T47D (cell line): ENCODE data around the gene PYDC2.

Source experiments
- DNase-seq, 2 experiments: peaks; one replicate each; pipeline versions ENCODE4 v3.0.0 to v3.0.0-alpha.2; 2011 to 2012; ENCODE audit warnings: low read depth in 1 of 2, low spot score in 1 of 2
- JUND ChIP-seq: IDR thresholded peaks from 2 replicates; pipeline ENCODE4 v1.6.1; 2012; ENCODE audit warnings: low read depth
- in situ Hi-C: cut with HindIII; loops from 2 replicates; pipeline ENCODE4 v1.10.0; 2016; ENCODE audit warnings: low sequenced_read_pairs, low pct_unique_long_range_greater_than_20kb

The PYDC2 gene

DNA sequence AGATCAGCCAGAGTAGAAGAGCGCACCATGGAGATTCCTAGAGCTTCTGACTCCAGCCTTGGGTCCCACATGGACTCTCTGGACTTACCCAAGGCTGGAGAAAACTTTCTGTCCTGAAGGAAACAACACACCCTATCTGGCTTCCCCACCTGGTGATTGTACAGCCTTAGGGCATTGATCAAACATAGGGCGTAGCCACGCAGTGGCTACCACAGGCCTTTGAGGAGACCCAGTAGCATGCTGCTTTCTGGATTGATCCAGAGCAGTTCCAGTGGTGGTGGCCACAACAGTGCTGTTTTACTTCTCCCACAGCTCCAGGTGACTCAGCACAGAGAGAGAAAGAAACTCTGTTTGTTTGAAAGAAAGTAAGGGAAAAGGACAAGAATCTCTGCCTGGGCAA lies 23.5 kb downstream of the PYDC2 start:
- in situ Hi-C loops, result no loop called here
- no peak for DNase-seq
- no peak for TF ChIP-seq JUND

DNA sequence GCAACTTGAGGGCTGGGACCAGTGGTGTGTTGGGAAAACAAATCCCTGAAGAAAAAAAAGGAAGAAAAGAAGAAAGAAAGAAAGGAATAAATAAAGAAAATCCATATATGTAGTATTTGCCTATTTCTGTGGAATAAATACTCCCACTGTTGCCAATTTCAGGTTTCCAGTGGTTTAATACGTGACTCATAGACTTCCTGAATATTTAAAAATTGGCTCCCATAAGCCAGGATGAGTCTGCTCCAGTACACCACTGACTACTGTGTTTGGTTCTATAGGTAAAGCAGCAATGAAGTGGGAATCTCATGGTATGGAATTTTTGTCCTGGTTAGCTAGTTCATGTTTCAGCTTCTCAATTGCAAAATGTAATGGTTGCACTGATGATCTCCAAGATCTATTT lies 31.6 kb downstream of the PYDC2 start:
- in situ Hi-C loops, result no loop called here
- TF ChIP-seq JUND, result no peak
- DNase-seq, result no peak

DNA sequence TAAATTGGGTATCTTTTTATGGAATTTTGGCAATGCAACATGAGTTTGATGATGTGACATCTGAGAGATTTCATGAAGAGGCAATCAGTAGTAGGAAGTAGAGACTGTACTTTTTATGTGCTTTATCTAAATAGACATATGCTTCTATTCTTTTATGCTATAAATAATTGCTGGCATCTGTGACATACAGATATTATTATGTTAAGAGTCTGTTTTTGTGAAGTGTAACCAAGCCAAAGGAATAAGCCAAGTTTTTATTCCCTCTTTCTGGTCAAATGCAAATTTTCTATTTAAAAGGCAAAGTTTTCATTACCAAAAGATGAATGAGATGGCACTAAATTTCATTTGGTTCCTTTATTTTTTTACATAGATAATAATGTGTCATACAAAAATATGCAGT lies 32.4 kb downstream of the PYDC2 start:
- in situ Hi-C loops, result no loop called here
- no peak for TF ChIP-seq JUND
- DNase-seq, result no peak

DNA sequence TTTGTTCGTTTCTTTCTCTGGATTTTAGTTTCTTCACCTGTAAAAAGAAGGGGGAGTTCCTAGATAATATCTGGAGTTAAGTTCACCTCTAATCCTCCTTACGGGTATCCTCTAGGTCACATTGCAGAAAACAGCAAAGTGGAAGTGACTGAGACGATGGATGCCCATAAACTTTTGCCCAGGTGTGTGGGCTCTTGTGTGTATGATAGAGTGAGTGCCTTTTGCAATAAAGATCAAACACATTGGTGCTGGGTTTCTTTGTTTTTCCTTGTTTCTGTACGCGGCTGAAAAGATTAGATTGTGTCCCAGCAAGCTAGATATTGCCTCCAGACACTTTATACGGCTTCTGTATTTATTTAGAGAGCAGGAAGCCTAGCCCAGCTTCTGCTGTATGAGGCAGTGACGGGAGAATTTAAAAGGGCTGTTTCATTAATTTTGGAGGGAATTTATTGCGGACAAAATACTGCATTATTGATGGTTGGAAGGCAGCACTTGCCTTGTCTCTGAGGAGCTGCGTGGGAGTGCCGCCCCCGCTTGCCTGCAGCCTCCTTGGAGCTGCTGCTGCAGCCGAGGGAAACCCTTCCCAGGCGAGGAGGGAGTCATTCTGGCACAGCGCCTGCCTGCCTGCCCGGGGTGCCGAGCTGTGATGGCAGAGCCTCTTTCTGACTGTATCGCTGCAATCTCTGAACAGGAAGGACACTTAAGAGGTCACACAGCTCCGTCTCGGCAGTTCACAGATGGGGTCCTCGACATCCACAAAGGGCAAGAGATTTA lies 38.5 kb downstream of the PYDC2 start:
- in situ Hi-C loops, result no loop called here
- DNase-seq, result peak in 1 of 2 experiments; percentile 31
- no peak for TF ChIP-seq JUND

DNA sequence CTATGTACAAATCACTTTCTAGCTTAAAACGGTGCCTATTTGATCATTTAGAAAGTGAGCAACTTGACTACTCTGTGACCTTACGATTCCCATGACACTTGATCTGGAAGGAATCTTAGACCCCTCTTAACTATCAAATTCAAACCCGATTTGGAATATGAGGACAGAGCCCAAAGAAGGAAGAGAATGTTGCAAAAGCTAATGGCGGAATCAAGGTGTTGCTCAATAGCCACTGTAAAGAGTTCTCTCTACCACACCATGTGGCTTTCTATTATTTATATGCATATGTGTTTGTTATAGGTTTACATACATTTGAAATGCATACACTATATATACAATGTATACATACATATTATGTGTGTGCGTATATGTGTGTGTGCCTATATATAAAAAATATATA lies 39.9 kb downstream of the PYDC2 start:
- TF ChIP-seq JUND, result no peak
- DNase-seq, result no peak
- in situ Hi-C loops, result no loop called here

DNA sequence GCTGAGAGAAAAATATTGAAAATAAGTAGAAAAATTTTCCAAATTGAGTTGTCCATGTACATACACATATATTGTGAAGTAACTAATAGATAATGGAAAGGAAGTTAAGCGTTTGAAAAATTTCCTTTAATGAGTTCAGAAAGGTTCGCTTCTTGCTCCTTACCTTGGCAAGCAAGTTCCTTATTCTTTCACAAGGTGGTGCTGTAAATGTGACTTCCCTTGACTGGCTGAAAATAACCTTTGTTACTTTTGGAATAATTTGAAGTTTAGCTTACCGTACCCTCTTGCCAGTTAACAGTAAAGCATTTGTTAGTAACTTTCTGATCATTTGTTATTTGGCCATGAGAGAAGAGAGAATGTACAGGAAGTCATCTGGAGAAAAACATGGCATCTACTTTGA lies 41.6 kb downstream of the PYDC2 start:
- peak; percentile 64 to 66 for DNase-seq
- in situ Hi-C loops, result no loop called here
- no peak for TF ChIP-seq JUND

DNA sequence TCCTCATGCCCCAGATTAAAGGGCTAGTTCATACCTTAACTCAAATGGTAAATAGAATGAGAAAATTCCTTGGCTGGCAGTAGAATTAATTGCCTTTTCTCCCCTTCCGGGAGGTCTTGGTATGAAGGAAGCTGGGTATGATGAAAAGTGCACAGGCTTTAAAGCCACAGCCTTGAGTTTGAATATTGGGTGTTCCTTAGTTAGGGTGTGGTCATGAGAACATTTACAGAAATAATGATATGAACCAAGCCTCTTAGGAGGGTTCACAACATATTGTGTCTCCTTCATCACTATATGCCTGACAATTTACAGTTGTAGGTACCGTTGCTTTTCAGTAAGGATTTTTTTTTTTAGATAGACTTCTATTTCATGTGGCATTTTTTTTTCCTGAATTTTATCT lies 48.1 kb downstream of the PYDC2 start:
- no peak for DNase-seq
- TF ChIP-seq JUND, result no peak
- in situ Hi-C loops, result no loop called here
